PC-9 (cell line): ENCODE results near the gene SAMD10.
"Not testable (repeated sequence)": the region's sequence is repeated elsewhere in the genome, so short reads cannot be mapped to it uniquely, and the experiment has no call there.

Source experiments
- EZH2 ChIP-seq: fragments of 200-600 bp; sonication (generic); IDR thresholded peaks from 2 replicates; pipeline ENCODE4 v1.8.0; 2017; ENCODE audit warnings: antibody characterized with exemption, low read depth
- TF ChIP-seq, protein P1 (sequence below): fragments of 200-600 bp; sonication (generic); conservative IDR thresholded peaks from 2 replicates; pipeline ENCODE4 v1.6.1; 2017; ENCODE audit warnings: mixed run types, antibody characterized with exemption, mild to moderate bottlenecking, moderate library complexity

DNA sequence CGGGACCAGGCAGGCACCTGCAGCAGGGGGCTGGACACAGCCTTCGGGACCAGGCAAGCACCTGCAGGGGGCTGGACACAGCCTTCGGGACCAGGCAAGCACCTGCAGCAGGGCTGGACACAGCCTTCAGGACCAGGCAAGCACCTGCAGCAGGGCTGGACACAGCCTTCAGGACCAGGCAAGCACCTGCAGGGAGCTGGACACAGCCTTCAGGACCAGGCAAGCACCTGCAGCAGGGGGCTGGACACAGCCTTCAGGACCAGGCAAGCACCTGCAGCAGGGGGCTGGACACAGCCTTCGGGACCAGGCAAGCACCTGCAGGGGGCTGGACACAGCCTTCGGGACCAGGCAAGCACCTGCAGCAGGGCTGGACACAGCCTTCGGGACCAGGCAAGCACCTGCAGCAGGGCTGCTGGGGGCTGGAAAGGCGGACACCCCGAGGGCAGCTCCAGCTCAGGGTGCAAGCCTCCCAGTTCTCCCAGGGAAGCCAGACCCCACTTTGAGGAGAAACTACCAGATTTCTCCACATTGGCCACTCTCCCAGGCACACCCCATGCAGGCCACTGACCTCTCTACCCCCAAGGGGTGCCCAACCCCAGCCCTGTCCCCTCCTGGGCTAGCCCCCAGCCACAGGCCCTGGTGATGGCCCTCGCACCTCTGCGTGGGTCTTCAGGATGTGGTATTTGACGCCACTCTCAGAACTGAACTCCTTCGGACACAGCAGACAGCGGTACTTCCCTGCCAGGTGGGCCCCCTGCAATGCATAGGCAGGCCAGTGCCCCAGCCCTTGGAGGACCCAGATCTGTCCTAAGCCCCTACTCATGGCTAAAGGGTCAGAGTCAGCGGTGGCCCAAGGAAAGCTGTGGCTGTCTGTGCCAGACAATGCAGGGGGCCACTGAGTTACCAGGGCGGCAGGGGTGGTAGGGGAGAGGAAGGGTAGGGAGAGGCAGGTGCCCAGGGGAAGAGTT is 18.5 kb downstream of the SAMD10 start:
- TF ChIP-seq, protein P1, sequence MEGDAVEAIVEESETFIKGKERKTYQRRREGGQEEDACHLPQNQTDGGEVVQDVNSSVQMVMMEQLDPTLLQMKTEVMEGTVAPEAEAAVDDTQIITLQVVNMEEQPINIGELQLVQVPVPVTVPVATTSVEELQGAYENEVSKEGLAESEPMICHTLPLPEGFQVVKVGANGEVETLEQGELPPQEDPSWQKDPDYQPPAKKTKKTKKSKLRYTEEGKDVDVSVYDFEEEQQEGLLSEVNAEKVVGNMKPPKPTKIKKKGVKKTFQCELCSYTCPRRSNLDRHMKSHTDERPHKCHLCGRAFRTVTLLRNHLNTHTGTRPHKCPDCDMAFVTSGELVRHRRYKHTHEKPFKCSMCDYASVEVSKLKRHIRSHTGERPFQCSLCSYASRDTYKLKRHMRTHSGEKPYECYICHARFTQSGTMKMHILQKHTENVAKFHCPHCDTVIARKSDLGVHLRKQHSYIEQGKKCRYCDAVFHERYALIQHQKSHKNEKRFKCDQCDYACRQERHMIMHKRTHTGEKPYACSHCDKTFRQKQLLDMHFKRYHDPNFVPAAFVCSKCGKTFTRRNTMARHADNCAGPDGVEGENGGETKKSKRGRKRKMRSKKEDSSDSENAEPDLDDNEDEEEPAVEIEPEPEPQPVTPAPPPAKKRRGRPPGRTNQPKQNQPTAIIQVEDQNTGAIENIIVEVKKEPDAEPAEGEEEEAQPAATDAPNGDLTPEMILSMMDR: not testable (repeated sequence)
- not testable (repeated sequence) for TF ChIP-seq EZH2
